Neutrophil (primary cell): ENCODE measurements around the gene SUGP2.

Experiments used
- H3K27ac ChIP-seq: fragments of 200-600 bp; sonication (generic); 2 replicates; pipeline ENCODE4 v1.5.1; 2016; ENCODE audit warnings: mild to moderate bottlenecking, moderate library complexity
- H3K27me3 ChIP-seq: fragments of 200-600 bp; sonication (generic); 2 replicates; pipeline ENCODE4 v1.6.0; 2016; ENCODE audit warnings: mild to moderate bottlenecking
- H3K36me3 ChIP-seq: fragments of 200-600 bp; sonication (generic); 2 replicates; pipeline ENCODE4 v1.5.1; 2017
- H3K4me1 ChIP-seq, 2 experiments: fragments of 200-600 bp in 1 of 2; sonication (generic) in 1 of 2; 1 replicate in 1 of 2; 2 replicates in 1 of 2; pipeline versions ENCODE4 v1.5.1 to v1.6.1; 2013 to 2016; ENCODE audit warnings: low read depth in 1 of 2, low read length in 1 of 2, mild to moderate bottlenecking in 1 of 2, moderate library complexity in 1 of 2; ENCODE audit not compliant: control insufficient read depth in 1 of 2, insufficient read depth in 1 of 2
- H3K4me3 ChIP-seq, 2 experiments: fragments of 200-600 bp in 1 of 2; sonication (generic) in 1 of 2; 1 replicate in 1 of 2; 2 replicates in 1 of 2; pipeline ENCODE4 v1.5.1; 2013 to 2016; ENCODE audit warnings: low read depth in 1 of 2, low read length in 1 of 2, mild to moderate bottlenecking in 1 of 2, moderate library complexity in 1 of 2
- H3K9me3 ChIP-seq: fragments of 200-600 bp; sonication (generic); 2 replicates; pipeline ENCODE4 v1.5.1; 2016
- CTCF ChIP-seq: fragments of 200-600 bp; sonication (generic); IDR thresholded peaks from 2 replicates; pipeline ENCODE4 v1.5.1; 2016; ENCODE audit warnings: antibody characterized with exemption

The SUGP2 gene

GRCh38 chr19:19033426-19034203 is at the start of gene SUGP2, which contains the start of gene ARMC6:
SUGP2 (minus strand) TSS chr19:19033517; CDS start chr19:19031071, 2,446 bp downstream.
ARMC6 (plus strand) TSS chr19:19033603; CDS start chr19:19034210, 607 bp downstream.
- H3K36me3 ChIP-seq: peaks cover 5% of the 10 kb centered on the region
- peak; percentile 48 for TF ChIP-seq CTCF

GRCh38 chr19:19081642-19082151 is 48.4 kb upstream of the SUGP2 start:
- Histone ChIP-seq H3K36me3 (no peaks in the 10 kb centered on the region), H3K4me3 (no peak overlapping the region), H3K27me3 (no peaks in the 10 kb centered on the region), H3K4me1 (peaks cover 10 to 12% of the 10 kb centered on the region in 2 experiments), H3K9me3 (no peaks in the 10 kb centered on the region), H3K27ac (no peak overlapping the region)
- no peak for TF ChIP-seq CTCF

More at GRCh38 chr19:19033426-19034203, at the start of gene SUGP2, which contains the start of gene ARMC6:
- peak within 1 kb of the TSS; percentile 93 to 98 for H3K4me3 ChIP-seq
- peaks cover 19 to 23% of the 10 kb centered on the region in 2 experiments for H3K4me1 ChIP-seq
- H3K27me3 ChIP-seq: no peaks in the 10 kb centered on the region
- H3K27ac ChIP-seq: peak within 1 kb of the TSS; percentile 97
- no peaks in the 10 kb centered on the region for H3K9me3 ChIP-seq

- Histone ChIP-seq H3K4me1 (peaks cover 10 to 16% of the 10 kb centered on the region in 2 experiments), H3K9me3 (no peaks in the 10 kb centered on the region), H3K27me3 (no peaks in the 10 kb centered on the region), H3K36me3 (no peaks in the 10 kb centered on the region), H3K27ac (no peak overlapping the region), H3K4me3 (no peak overlapping the region)
- no peak for TF ChIP-seq CTCF
Measured at GRCh38 chr19:19079571-19079970, 46.3 kb upstream of the SUGP2 start.

GRCh38 chr19:19078801-19079200 is 45.5 kb upstream of the SUGP2 start:
- H3K4me3 ChIP-seq: no peak overlapping the region
- H3K9me3 ChIP-seq: no peaks in the 10 kb centered on the region
- no peak overlapping the region for H3K27ac ChIP-seq
- peaks cover 17 to 23% of the 10 kb centered on the region in 2 experiments for H3K4me1 ChIP-seq
- TF ChIP-seq CTCF: no peak
- H3K27me3 ChIP-seq: no peaks in the 10 kb centered on the region
- no peaks in the 10 kb centered on the region for H3K36me3 ChIP-seq

GRCh38 chr19:19077103-19077502 is 43.8 kb upstream of the SUGP2 start:
- no peak for TF ChIP-seq CTCF
- Histone ChIP-seq H3K36me3 (no peaks in the 10 kb centered on the region), H3K4me3 (peak overlapping the region in 1 of 2 experiments; percentile 15), H3K27me3 (no peaks in the 10 kb centered on the region), H3K4me1 (peaks cover 17 to 26% of the 10 kb centered on the region in 2 experiments), H3K9me3 (no peaks in the 10 kb centered on the region), H3K27ac (peak overlapping the region; percentile 50)
